ENCODE measurements around the gene IGLON5.
A peak's percentile ranks its signal among the peaks of the same experiment; 100 is the strongest.

Gene IGLON5

DNA sequence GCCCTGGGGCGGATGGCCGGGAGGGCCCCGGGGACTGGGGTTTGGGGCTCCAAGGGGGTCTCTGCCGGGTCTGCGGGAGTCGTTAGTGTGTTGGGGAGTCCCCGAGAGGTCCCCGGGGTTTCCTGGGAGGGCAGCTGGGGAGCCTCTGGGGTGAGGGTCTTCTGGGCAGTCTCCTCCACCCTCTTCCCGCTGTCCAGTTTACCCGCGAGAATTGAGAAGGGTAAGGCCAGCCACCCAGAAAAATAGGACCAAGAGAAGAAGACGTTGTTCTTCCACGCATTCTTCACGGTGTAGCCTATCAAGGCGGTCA, 55.8 kb downstream of the IGLON5 start:
- no peak for TF ChIP-seq MYC (IDR thresholded peaks at IDR 0.05; ENCODE audit: low read depth, low read length)
- peak; percentile 79 for TF ChIP-seq POLR2A (IDR thresholded peaks at IDR 0.05; ENCODE audit: extremely low read depth, insufficient read length)
- peak; percentile 58 for DNase-seq (ENCODE audit: low read depth)
- H3K4me3 ChIP-seq (ENCODE audit: low read depth, low read length): peak overlapping the region; percentile 87

DNA sequence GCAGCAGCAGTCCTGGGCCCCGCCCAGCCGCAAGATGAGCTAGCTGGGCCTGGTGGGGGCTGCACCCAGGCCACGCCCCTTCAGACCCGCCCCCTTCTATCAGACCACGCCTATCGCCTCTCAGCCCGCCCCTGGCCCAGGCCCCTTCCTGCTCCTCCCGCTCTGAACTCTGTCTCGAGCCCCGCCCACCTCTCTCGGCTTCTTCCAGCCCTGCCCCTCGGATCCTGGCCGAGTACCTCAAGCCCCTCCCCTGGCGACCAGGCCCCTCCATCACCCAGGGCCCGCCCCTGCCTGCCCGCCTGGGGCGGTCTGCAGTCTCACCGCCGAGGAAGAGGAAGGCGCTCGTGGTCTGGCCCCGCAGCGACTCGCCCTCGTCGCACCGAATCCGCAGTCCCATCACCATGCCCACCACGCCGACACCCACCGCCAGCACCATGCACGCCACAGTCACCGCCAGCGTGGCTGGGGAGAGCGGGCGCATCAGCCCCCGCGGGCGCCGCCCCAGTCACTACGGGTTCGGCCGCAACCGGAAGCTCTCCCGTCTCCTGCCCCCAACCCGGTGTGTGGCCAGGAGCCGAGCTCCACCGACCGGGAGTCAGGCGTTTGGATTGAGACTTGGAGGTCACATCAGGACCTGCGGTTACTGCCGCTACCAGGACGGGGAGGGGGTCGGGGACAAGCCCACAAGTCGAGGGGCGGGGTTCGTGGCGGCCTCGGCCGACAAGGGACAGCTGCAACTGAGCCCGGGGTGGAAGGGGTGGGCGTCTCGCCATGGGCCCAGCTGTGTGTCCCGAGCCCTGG, 56.3 kb downstream of the IGLON5 start:
- peak overlapping the region; percentile 87 for H3K4me3 ChIP-seq (ENCODE audit: low read depth, low read length)
- peak; percentile 99 for DNase-seq (ENCODE audit: low read depth)
- TF ChIP-seq, protein P1, sequence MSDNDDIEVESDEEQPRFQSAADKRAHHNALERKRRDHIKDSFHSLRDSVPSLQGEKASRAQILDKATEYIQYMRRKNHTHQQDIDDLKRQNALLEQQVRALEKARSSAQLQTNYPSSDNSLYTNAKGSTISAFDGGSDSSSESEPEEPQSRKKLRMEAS (IDR thresholded peaks at IDR 0.05; ENCODE audit: low read depth, low read length): peak; percentile 67
- TF ChIP-seq POLR2A (IDR thresholded peaks at IDR 0.05; ENCODE audit: extremely low read depth, insufficient read length) (peak; percentile 63), MYC (IDR thresholded peaks at IDR 0.05; ENCODE audit: low read depth, low read length) (peak; percentile 78)
- TF ChIP-seq, protein P2, sequence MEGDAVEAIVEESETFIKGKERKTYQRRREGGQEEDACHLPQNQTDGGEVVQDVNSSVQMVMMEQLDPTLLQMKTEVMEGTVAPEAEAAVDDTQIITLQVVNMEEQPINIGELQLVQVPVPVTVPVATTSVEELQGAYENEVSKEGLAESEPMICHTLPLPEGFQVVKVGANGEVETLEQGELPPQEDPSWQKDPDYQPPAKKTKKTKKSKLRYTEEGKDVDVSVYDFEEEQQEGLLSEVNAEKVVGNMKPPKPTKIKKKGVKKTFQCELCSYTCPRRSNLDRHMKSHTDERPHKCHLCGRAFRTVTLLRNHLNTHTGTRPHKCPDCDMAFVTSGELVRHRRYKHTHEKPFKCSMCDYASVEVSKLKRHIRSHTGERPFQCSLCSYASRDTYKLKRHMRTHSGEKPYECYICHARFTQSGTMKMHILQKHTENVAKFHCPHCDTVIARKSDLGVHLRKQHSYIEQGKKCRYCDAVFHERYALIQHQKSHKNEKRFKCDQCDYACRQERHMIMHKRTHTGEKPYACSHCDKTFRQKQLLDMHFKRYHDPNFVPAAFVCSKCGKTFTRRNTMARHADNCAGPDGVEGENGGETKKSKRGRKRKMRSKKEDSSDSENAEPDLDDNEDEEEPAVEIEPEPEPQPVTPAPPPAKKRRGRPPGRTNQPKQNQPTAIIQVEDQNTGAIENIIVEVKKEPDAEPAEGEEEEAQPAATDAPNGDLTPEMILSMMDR (IDR thresholded peaks at IDR 0.05; ENCODE audit: low read depth, low read length): no peak

DNA sequence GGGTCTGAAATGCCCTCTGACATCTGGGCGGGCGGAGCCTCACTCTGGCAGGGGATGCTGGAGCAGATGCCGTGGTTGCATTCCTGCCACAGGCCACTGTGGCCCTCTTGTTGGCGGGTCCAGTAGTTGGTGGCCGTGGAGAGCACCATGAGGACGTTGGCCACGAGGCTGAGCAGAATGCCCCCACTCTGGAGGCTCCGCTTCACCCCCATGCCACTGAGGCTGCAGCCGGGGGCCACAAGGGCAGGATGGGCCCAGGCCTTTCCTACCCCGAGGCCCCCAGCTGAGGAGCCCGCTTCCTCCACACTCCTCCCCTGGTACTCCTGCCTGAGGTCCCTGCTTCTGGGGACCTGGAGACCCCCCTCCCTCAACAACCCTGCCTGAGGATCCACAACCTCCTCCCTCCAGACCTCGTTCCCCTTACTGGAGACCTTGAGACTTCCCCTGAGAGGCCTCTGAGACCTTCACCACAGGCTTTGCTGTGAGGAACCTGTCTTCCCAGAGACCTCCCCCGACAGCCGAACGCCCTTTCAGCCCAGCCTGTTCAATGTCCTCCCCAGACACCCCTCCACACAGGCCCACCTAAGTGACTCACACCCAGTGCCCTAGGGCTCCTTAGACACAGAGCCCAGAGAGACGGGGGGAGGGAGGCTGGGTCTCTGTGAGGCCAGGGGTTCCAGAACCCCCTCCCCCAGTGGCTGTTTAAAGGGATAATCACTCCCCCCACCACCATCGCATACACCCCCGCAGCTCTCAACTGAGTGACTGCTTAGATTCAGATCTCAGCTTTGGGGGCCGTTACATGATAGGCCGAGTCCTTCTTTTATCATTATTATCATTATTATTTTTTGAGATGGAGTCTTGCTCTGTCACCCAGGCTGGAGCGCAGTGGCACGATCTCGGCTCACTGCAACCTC, 57.2 kb downstream of the IGLON5 start, which contains the start of gene CLDND2:
Gene CLDND2 (minus strand): TSS at position 638 of the 917 bp plus-strand sequence. CDS start 426 bp downstream, at position 212.
- peak; percentile 23 for TF ChIP-seq MYC (IDR thresholded peaks at IDR 0.05; ENCODE audit: low read depth, low read length)
- TF ChIP-seq, protein P1 (IDR thresholded peaks at IDR 0.05; ENCODE audit: low read depth, low read length): peak; percentile 21; the same call in 1 of the 2 replicates
- no peak for TF ChIP-seq POLR2A (IDR thresholded peaks at IDR 0.05; ENCODE audit: extremely low read depth, insufficient read length)
- TF ChIP-seq, protein P2 (IDR thresholded peaks at IDR 0.05; ENCODE audit: low read depth, low read length): no peak

DNA sequence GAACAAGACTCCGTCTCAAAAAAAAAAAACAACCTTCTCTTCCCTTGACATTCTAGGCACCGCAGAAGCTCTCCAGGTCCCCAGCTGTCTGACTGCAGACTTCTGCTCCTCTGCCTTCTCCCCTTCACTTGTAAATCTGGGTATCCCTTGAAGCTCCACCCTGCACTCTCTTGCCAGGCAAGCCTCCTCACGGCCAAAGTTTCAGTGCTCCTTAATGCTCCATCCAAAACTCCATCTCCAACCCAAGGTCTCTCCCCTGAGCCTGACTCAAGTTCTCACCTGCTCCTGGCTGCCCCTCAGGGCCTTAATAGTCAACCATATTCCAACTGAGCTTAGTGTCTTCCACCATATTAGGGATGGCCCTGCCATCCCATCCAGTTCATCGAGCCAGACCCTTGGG, 58.8 kb downstream of the IGLON5 start:
- TF ChIP-seq, protein P2 (IDR thresholded peaks at IDR 0.05; ENCODE audit: low read depth, low read length): no peak
- TF ChIP-seq POLR2A (IDR thresholded peaks at IDR 0.05; ENCODE audit: extremely low read depth, insufficient read length) (no peak), MYC (IDR thresholded peaks at IDR 0.05; ENCODE audit: low read depth, low read length) (no peak)
- TF ChIP-seq, protein P1 (IDR thresholded peaks at IDR 0.05; ENCODE audit: low read depth, low read length): no peak
- no peak overlapping the region for H3K4me3 ChIP-seq (ENCODE audit: low read depth, low read length)
- no peak for DNase-seq (ENCODE audit: low read depth)

More for the DNA sequence above, 57.2 kb downstream of the IGLON5 start, which contains the start of gene CLDND2:
- peak; percentile 86 for DNase-seq (ENCODE audit: low read depth)
- peak within 1 kb of the TSS; percentile 57 for H3K4me3 ChIP-seq (ENCODE audit: low read depth, low read length)

DNA sequence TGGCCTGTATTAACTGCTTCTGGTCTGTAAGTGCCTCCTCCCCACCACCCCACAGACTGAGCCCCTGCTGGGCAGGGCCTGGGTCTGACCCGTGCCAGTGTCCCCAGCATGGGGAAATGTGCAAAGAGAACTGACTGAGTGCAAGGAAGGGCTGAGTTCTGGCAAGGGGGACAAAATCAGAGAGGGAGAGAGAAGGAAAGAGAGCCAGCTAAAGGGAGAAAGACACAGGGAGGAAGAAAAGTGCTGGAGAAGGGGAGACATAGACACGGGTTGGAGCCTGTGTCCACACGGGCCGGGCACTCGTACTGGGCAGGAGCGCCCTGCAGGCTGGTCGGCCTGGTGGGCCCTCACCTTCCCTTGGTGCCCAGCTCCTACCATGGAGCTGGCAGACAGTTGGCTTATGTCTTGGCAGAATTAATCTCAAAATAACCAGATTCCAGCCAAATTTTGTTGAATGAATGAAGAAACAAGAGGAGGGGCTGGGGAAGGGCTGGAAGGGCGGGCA, 59.8 kb downstream of the IGLON5 start:
- H3K4me3 ChIP-seq (ENCODE audit: low read depth, low read length): peak overlapping the region; percentile 59
- DNase-seq (ENCODE audit: low read depth): no peak
- TF ChIP-seq, protein P2 (IDR thresholded peaks at IDR 0.05; ENCODE audit: low read depth, low read length): no peak
- TF ChIP-seq MYC (IDR thresholded peaks at IDR 0.05; ENCODE audit: low read depth, low read length) (no peak), POLR2A (IDR thresholded peaks at IDR 0.05; ENCODE audit: extremely low read depth, insufficient read length) (no peak)
- TF ChIP-seq, protein P1 (IDR thresholded peaks at IDR 0.05; ENCODE audit: low read depth, low read length): no peak

Data from NB4 (cell line).